NOMO-1 treated with dmso at 0.1 percent for 144 hours (cell line): ENCODE measurements around the gene OVOL1.
"Not testable (repeated sequence)": the region's sequence is repeated elsewhere in the genome, so short reads cannot be mapped to it uniquely, and the experiment has no call there.

Experiments used
- DNase-seq: peaks from one replicate; lab custom pipeline; 2025; ENCODE audit not compliant: unreplicated experiment; lab: John Stamatoyannopoulos, UW

OVOL1 gene

GRCh38 chr11:65786786-65787636, at the start of gene OVOL1:
TSS of gene OVOL1 (plus strand) at chr11:65787063. CDS start at chr11:65787374, 311 bp downstream.
- DNase-seq, result no peak

- DNase-seq, result no peak
These were observed 47.8 kb upstream of the OVOL1 start for GRCh38 chr11:65739022-65739421.

DNA sequence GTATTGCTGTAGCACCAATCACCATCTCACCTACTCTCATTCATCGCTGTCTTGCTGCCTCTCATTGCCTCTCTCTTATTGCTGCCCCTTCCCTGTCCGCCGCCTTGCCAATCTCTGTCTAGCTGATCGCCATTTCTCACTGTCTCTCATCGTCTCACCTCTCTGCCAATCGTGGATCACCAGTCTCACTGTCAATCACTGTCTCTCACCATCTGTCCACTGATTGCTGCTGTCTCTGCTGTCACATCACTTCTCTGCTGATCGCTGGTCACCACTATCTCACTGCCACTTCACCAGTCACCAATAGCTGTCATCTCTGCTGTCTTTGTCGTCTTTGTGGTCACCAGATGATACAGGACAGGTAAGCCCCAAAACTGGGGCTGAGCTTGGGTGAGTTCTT, 45.7 kb upstream of the OVOL1 start:
- DNase-seq, result no peak

GRCh38 chr11:65742353-65742752, 44.5 kb upstream of the OVOL1 start:
- DNase-seq, result no peak

- no peak for DNase-seq
These were observed 43.2 kb upstream of the OVOL1 start for GRCh38 chr11:65743681-65744025.

- DNase-seq, result peak; percentile 74
These were observed 42.7 kb upstream of the OVOL1 start for GRCh38 chr11:65744026-65744698.

DNA sequence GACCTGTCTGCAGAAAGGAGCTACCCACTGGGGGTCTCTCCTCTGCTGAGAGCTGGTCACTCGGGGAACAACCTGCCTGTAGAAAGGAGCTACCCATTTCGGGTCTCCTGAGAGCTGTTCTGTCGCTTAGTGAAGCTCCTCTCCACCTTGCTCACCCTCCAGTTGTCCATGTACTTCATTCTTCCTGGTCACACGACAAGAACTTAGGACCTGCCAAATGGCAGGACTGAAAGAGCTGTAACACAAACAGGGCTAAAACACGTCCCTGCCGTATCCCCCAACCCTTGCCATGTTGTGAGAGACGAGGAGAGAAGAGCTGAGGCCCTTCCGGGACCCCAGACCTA, 42.2 kb upstream of the OVOL1 start:
- no peak for DNase-seq

DNA sequence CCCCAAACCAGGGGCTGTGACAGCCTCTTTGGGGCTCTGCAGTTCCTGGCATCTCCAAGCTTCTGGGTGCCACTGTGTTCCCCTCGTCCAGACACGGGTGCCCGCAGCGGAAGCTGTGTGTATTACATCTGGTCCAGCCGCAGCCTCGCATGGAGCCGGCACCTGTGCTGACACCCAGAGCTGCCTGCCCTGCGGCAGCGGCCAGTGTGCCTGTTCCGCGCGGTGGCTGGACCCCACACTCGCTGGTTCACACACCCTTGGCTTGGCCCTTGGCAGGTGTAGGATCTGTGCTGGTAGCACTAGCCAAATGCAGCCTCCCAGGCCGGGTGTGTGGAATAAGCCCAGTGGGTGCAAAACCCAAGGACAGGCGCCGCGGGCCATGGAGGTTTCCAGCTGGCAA, 41.8 kb upstream of the OVOL1 start:
- no peak for DNase-seq

- DNase-seq, result not testable (repeated sequence)
These were observed 24.7 kb upstream of the OVOL1 start for GRCh38 chr11:65762169-65762568.

DNA sequence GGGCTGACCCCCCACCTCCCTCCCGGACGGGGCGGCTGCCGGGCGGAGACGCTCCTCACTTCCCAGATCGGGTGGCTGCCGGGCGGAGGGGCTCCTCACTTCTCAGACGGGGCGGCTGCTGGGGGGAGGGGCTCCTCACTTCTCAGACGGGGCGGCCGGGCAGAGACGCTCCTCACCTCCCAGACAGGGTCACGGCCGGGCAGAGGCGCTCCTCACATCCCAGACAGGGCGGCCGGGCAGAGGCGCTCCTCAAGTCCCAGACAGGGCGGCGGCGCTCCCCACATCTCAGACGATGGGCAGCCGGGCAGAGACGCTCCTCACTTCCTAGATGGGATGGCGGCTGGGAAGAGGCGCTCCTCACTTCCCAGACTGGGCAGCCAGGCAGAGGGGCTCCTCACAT, 24.0 kb upstream of the OVOL1 start:
- DNase-seq, result not testable (repeated sequence)

GRCh38 chr11:65764434-65764833, 22.4 kb upstream of the OVOL1 start:
- no peak for DNase-seq

- peak; percentile 85 for DNase-seq
These were observed 20.3 kb upstream of the OVOL1 start for GRCh38 chr11:65766535-65766934.

DNA sequence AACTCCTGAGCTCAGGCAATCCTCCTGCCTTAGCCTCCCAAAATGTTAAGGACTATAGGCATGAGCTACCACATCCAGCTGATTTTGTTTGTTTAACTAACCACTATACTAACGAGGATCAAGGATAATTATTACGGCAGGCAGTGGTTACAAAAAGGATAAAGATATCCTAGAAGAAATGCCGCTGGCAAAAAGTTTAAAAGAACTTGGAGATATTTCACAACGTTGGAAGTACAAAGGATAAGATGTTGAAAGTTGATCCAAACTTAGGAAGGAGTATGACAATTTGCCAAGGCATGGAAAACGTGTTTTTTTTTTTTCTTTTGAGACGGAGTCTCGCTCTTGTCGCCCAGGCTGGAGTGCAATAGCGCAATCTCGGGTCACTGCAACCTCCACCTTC, 19.5 kb upstream of the OVOL1 start:
- DNase-seq, result no peak

GRCh38 chr11:65767806-65768205, 19.1 kb upstream of the OVOL1 start:
- DNase-seq, result not testable (repeated sequence)

DNA sequence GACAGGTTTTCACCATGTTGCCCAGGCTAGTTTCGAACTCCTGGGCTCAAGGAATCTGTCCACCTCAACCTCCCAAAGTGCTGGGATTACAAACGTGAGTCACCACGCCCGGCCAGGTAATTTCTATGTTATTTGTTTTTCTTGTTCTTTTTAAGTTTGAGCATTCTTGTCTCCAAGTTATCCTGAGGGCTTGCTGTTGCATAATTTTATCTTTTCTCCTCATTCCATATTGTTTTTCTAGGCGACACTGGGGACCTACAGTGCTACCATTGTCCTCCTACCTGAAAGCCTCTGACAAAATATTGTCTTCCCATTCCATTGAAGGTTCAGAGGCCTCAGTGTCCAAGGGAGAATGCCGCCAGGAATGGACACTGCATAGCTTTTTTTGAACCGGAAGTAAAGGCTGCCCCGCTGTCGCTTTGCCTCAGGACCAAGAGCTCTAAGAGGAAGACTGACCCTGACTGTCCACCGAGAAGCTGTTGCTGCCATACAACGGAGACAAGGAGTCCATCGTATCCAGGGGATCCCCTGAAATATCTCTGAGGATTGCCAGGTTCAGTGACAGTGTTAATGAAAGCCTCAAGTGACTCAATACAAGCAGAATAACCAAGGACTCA, 15.8 kb upstream of the OVOL1 start:
- DNase-seq, result no peak

- DNase-seq, result no peak
These were observed 15.2 kb upstream of the OVOL1 start for GRCh38 chr11:65771589-65772112.

DNA sequence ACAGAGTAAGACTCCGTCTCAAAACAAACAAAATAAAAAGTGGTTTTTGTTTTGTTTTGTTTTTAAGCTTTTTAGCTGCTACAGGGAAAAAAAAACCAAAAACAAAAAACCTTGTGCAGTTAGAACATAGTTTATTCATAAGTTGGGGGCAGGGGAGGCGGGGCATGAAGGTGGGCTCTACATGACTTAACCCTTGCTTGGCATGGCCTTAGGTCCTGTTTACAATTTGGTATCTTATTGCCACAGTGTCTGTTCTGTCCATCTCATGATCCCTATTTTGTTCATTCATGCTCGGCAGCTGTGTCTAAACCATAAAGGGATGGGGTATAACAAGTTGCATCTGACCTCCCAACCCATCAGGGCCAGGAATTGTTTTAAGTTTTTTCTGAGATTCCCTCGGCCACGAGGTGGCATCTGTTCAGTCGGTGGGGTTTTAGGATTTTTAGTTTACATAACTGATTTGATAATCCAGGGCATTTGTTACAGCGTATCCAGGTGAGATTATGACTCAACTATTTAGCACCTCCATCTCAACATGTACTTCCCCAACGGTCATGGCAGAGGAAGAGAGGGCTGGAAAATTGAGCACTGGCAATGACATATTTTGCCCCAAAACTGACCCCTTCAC, 13.0 kb upstream of the OVOL1 start:
- no peak for DNase-seq

- DNase-seq, result no peak
These were observed 12.1 kb upstream of the OVOL1 start for GRCh38 chr11:65774525-65775306.

DNA sequence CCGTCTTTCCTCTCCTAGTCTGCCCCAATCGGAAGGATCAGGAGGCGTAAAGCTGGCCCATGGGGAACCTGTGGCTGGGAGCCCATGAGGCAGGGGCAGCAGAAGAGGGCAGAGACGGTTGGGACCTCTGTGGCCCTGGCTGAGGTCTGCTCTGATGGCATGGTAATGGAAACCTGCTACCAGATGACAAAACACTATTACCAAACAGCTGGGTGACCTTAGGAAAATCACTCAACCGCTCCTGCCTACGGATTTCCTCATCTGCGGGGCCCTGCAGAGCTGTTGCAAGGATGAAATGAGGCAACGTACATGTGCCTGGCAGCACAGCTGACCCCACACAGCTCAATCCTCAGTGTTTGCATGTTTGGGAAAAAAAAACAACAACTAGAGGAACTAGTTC, 10.7 kb upstream of the OVOL1 start:
- DNase-seq, result peak; percentile 94

GRCh38 chr11:65776710-65777141, 10.1 kb upstream of the OVOL1 start:
- DNase-seq, result no peak

GRCh38 chr11:65777241-65777640, 9.6 kb upstream of the OVOL1 start:
- DNase-seq, result no peak
